IPS-18c (cell line): Measurements from ENCODE around the gene TMC8.
"Not testable (repeated sequence)": the region's sequence is repeated elsewhere in the genome, so short reads cannot be mapped to it uniquely, and the experiment has no call there.

Experiments
- H3K4me3 ChIP-seq: 2 replicates; pipeline ENCODE4 v1.7.0; 2013; ENCODE audit warnings: low read depth, mild to moderate bottlenecking, low read length, moderate library complexity; ENCODE audit not compliant: insufficient read depth
- H3K9me3 ChIP-seq: one replicate; pipeline ENCODE4 v1.6.1; 2013; ENCODE audit warnings: mild to moderate bottlenecking, low read length, moderate library complexity; ENCODE audit not compliant: control insufficient read depth, insufficient read depth

TMC8 gene, protein sequence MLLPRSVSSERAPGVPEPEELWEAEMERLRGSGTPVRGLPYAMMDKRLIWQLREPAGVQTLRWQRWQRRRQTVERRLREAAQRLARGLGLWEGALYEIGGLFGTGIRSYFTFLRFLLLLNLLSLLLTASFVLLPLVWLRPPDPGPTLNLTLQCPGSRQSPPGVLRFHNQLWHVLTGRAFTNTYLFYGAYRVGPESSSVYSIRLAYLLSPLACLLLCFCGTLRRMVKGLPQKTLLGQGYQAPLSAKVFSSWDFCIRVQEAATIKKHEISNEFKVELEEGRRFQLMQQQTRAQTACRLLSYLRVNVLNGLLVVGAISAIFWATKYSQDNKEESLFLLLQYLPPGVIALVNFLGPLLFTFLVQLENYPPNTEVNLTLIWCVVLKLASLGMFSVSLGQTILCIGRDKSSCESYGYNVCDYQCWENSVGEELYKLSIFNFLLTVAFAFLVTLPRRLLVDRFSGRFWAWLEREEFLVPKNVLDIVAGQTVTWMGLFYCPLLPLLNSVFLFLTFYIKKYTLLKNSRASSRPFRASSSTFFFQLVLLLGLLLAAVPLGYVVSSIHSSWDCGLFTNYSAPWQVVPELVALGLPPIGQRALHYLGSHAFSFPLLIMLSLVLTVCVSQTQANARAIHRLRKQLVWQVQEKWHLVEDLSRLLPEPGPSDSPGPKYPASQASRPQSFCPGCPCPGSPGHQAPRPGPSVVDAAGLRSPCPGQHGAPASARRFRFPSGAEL

DNA sequence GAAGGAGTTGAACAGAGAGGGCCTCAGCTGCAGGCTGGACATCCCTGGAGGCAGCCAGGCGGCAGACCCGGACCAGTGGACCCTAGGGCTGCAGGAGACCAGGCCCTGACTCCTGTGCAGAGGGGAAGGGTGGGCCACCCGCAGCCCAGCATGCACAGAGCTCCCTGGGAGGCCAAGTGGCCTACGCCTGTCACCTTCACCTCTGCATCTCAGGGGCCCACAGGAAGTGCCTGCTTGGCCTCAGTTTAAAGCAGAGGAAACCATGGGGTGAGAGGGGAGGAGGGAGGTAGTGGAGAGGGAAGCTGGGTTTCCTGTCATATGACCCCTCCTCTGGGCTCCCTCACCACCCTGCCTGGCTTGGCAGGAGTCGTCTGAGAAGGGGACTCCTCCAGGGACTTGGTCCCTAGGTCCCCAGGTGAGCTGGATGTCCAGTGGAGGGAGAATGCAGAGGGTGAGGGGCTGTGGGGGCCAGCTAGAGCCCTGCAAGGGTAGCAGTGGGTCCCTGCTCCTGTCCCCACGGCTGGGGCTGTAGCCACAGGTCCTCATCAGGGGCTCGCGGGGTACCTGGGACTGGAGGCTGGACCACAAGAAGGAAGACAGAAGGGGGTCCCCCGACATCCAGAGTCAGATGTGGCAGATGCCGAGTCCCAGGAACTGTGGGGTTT, at the start of gene TMC8:
TMC8 (plus strand) TSS at position 335 of the 665 bp plus-strand sequence. CDS start 818 bp downstream, outside the sequence.
- H3K4me3 ChIP-seq, result peak within 1 kb of the TSS; percentile 30; the same call in 1 of the 2 replicates
- H3K9me3 ChIP-seq, result no peaks in the 10 kb centered on the region

DNA sequence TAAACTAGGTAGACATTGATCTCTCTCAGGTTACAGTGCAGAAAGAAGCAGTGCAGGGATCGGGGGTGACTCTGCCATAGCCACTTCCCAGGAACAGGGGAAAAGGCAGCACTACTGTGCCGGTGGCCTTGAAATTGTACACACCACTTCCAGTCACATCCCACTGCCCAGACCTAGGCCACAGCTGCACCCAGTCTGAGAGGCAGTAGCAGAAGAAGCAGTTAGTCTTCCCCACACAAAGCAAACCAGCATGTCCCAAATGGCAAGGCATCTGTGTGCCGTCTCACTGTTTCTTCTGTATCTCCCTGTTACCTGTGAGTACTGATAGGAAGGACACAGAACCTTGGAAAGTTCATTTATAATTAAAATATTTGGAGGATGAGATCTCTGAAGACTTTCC, 49.0 kb upstream of the TMC8 start:
- Histone ChIP-seq H3K4me3 (no peak overlapping the region), H3K9me3 (no peaks in the 10 kb centered on the region)

- H3K9me3 ChIP-seq, H3K4me3 ChIP-seq: not testable (repeated sequence)
Observed at GRCh38 chr17:78082355-78082872, 48.2 kb upstream of the TMC8 start.

GRCh38 chr17:78082988-78083387, 47.6 kb upstream of the TMC8 start:
- Histone ChIP-seq H3K9me3 (no peaks in the 10 kb centered on the region), H3K4me3 (no peak overlapping the region)

DNA sequence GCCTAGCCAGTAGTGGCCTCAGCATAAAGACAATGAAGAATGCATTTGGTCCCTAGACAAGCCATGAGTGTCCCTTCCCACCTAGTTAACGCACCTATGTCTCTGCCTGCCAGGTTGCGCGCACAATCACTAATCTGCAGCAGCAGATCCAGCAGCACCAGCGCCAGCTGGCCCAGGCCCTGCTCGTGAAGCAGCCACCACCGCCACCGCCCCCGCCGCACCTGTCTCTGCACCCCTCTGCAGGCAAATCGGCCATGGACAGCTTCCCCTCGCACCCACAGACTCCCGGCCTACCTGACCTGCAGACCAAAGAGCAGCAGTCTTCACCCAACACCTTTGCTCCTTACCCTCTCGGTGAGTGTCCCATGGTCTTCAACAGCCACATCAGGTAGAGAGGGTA, 43.8 kb upstream of the TMC8 start:
- no peak overlapping the region for H3K4me3 ChIP-seq
- H3K9me3 ChIP-seq, result no peaks in the 10 kb centered on the region

DNA sequence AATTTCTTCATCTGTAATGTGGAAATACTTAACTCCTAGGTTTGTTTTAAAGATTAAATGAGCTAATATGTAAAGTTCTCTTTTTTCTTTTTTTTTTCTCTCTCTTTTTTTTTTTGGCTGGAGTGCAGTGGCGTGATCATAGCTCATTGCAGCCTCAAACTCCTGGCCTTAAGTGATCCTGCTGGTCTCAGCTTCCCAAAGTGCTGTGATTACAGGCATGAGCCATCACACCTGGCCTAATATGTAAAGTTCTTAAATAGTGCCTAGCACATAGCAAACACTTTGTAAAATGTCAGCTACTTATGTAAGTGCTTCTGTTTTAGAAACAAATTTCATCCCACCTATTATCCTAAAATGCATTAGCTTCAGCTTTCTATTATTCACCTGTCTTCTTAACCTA, 42.0 kb upstream of the TMC8 start:
- Histone ChIP-seq H3K4me3 (no peak overlapping the region), H3K9me3 (no peaks in the 10 kb centered on the region)

GRCh38 chr17:78089576-78090281, 40.8 kb upstream of the TMC8 start:
- Histone ChIP-seq H3K4me3 (no peak overlapping the region), H3K9me3 (no peaks in the 10 kb centered on the region)

DNA sequence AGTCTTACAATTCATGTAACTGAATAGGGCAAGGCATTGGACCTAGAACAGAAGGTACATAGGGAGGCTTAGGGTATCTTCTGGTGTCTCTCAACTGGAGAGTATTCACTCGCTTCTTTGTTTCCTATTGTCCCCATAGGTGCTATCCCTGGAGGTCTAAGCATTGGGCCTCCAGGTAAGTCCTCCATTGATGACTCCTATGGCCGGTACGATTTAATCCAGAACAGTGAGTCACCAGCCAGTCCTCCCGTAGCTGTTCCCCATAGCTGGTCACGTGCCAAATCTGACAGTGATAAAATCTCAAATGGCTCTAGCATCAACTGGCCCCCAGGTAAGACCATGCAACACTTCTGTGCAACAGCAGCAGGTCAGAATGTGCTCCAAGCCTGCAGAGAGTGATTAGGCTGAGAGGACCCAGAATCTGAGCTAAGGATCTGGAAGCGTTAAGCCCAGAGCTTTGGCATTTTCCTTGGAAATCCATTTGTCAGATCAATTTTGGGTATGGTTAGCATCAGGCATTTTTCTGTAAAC, 37.7 kb upstream of the TMC8 start:
- no peaks in the 10 kb centered on the region for H3K9me3 ChIP-seq
- no peak overlapping the region for H3K4me3 ChIP-seq

GRCh38 chr17:78095035-78095434, 35.5 kb upstream of the TMC8 start:
- H3K9me3 ChIP-seq, result no peaks in the 10 kb centered on the region
- no peak overlapping the region for H3K4me3 ChIP-seq

GRCh38 chr17:78096093-78096492, 34.5 kb upstream of the TMC8 start:
- H3K9me3 ChIP-seq, result no peaks in the 10 kb centered on the region
- H3K4me3 ChIP-seq, result no peak overlapping the region

GRCh38 chr17:78101112-78101511, 29.5 kb upstream of the TMC8 start:
- Histone ChIP-seq H3K9me3 (peaks cover 2% of the 10 kb centered on the region), H3K4me3 (no peak overlapping the region)

GRCh38 chr17:78101542-78101941, 29.0 kb upstream of the TMC8 start:
- peaks cover 2% of the 10 kb centered on the region for H3K9me3 ChIP-seq
- H3K4me3 ChIP-seq, result no peak overlapping the region; the same call in 1 of the 2 replicates

DNA sequence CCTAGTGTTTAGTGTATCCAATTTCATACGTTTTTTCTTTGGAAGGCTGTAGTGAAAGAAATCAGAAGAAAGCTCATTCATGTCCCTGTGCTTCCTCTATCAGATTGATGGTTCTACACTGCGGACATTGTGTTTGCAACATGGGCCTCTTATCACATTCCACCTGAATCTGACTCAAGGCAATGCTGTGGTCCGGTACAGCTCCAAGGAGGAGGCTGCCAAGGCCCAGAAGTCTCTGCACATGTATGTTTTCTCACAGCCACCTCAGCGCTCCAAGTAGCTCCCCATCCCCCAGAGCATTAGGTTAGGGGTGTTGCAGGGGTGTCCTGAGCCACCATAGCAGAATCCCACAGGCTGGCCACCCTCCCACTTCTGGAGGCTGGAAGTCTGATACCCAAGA, 27.3 kb upstream of the TMC8 start:
- Histone ChIP-seq H3K4me3 (no peak overlapping the region), H3K9me3 (peaks cover 2% of the 10 kb centered on the region)

DNA sequence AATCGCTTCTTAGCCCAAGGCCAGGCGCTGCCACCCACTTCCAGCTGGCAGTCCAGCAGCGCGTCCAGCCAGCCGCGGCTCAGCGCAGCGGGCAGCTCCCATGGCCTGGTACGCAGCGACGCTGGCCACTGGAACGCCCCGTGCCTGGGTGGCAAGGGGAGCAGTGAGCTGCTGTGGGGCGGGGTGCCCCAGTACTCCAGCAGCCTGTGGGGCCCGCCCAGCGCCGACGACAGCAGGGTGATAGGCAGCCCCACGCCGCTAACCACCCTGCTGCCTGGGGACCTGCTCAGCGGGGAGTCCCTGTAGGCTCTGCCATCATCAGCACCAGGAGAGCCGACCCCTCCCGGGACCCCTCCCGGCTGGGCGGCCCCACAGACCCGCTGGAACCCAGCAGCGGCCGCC, 26.0 kb upstream of the TMC8 start:
- Histone ChIP-seq H3K9me3 (peaks cover 2% of the 10 kb centered on the region), H3K4me3 (no peak overlapping the region)

GRCh38 chr17:78105101-78105500, 25.5 kb upstream of the TMC8 start:
- H3K9me3 ChIP-seq, result peaks cover 2% of the 10 kb centered on the region
- no peak overlapping the region for H3K4me3 ChIP-seq

GRCh38 chr17:78105551-78105950, 25.0 kb upstream of the TMC8 start:
- H3K9me3 ChIP-seq, result peaks cover 2% of the 10 kb centered on the region
- H3K4me3 ChIP-seq, result no peak overlapping the region

- peaks cover 2% of the 10 kb centered on the region for H3K9me3 ChIP-seq
- H3K4me3 ChIP-seq, result no peak overlapping the region
Observed at GRCh38 chr17:78106211-78106610, 24.4 kb upstream of the TMC8 start.
